PC-3 (cell line): ENCODE data around the gene ARL8A. TPM values are rescaled to one million over a fixed set of nuclear protein-coding genes. Genes with fewer than 3 reads are reported as not detected.

ENCODE experiments used
- ATAC-seq: fragments of 200-7000 bp; cut with Tn5 transposase; 2 replicates; pipeline ENCODE4 v1.9.1; 2020; ENCODE audit warnings: mild to moderate bottlenecking, moderate library complexity
- BruUV-seq: library from RNA; stranded (reverse); fragments of 400-500 nt; replicated peaks from 2 replicates; lab custom pipeline; 2021; lab: Mats Ljungman, UMichigan
- CTCF ChIA-PET: fragments of 300-600 bp; sonication (Branson Sonifier 250); formaldehyde crosslinking; loops from one replicate; lab custom pipeline; 2022; ENCODE audit warnings: antibody characterized with exemption; lab: Charles Lee
- POLR2A ChIA-PET: fragments of 300-600 bp; sonication (Branson Sonifier 250); formaldehyde crosslinking; loops from one replicate; lab custom pipeline; 2022; ENCODE audit warnings: antibody characterized with exemption; ENCODE audit not compliant: unreplicated experiment; lab: Charles Lee
- DNase-seq: peaks from one replicate; pipeline ENCODE4 v3.0.0-alpha.2; 2015
- H2AFZ ChIP-seq: fragments of 300-600 bp; sonication (generic); 2 replicates; pipeline ENCODE4 v1.6.0; 2016; ENCODE audit warnings: antibody characterized with exemption, low read length
- H3F3A ChIP-seq: fragments of 300-600 bp; sonication (generic); one replicate; pipeline ENCODE4 v1.6.0; 2017; ENCODE audit warnings: antibody characterized with exemption, low read length, control low read depth, mild to moderate bottlenecking; ENCODE audit not compliant: unreplicated experiment
- H3K27ac ChIP-seq: fragments of 300-600 bp; sonication (generic); 2 replicates; pipeline ENCODE4 v1.5.1; 2016; ENCODE audit warnings: mild to moderate bottlenecking, low read length
- H3K27me3 ChIP-seq: fragments of 300-600 bp; sonication (generic); 2 replicates; pipeline ENCODE4 v1.6.1; 2016; ENCODE audit warnings: low read length, mixed read lengths
- H3K36me3 ChIP-seq: fragments of 300-600 bp; sonication (generic); 2 replicates; pipeline ENCODE4 v1.6.1; 2016; ENCODE audit warnings: low read depth, mixed run types, low read length, mixed read lengths
- H3K4me1 ChIP-seq: fragments of 300-600 bp; sonication (generic); 2 replicates; pipeline ENCODE4 v1.5.1; 2016; ENCODE audit warnings: low read length; ENCODE audit not compliant: insufficient read depth
- H3K4me2 ChIP-seq: fragments of 300-600 bp; sonication (generic); 2 replicates; pipeline ENCODE4 v1.6.0; 2016; ENCODE audit warnings: low read length
- H3K4me3 ChIP-seq: fragments of 300-600 bp; sonication (generic); 2 replicates; pipeline ENCODE4 v1.5.1; 2016; ENCODE audit warnings: mild to moderate bottlenecking, low read length, mixed read lengths
- H3K79me2 ChIP-seq: fragments of 300-600 bp; sonication (generic); 2 replicates; pipeline ENCODE4 v1.6.1; 2017; ENCODE audit warnings: low read length, mixed read lengths
- H3K9ac ChIP-seq: fragments of 300-600 bp; sonication (generic); 2 replicates; pipeline ENCODE4 v1.6.0; 2016; ENCODE audit warnings: mild to moderate bottlenecking, low read length
- H3K9me2 ChIP-seq: fragments of 300-600 bp; sonication (generic); replicated peaks from 2 replicates; pipeline ENCODE4 v1.6.1; 2016; ENCODE audit warnings: mixed run types, low read length, mixed read lengths
- H3K9me3 ChIP-seq: fragments of 300-600 bp; sonication (generic); 2 replicates; pipeline ENCODE4 v1.6.1; 2016; ENCODE audit warnings: low read length, mixed read lengths
- H4K20me1 ChIP-seq: fragments of 300-600 bp; sonication (generic); 2 replicates; pipeline ENCODE4 v1.6.1; 2016; ENCODE audit warnings: low read length, mixed read lengths
- EZH2 ChIP-seq: fragments of 300-600 bp; sonication (generic); IDR thresholded peaks from one replicate; pipeline ENCODE4 v1.6.1; 2017; ENCODE audit warnings: antibody characterized with exemption, mild to moderate bottlenecking, low read length; ENCODE audit not compliant: unreplicated experiment
- EZH2phosphoT487 ChIP-seq: fragments of 300-600 bp; sonication (generic); IDR thresholded peaks from 2 replicates; pipeline ENCODE4 v1.6.1; 2018; ENCODE audit warnings: mild to moderate bottlenecking, antibody characterized with exemption, low read length, borderline replicate concordance
- intact Hi-C: fragments of 100-400 bp; cut with micrococcal nuclease; formaldehyde crosslinking; loops from 2 replicates; pipeline ENCODE4 v1.9.0; 2023
- total RNA-seq: library from RNA; depleted of rRNA; stranded (reverse); fragments of >200 nt; gene quantifications from 2 replicates; pipeline ENCODE4 v1.2.3, GENCODE V29; 2014
- TF ChIP-seq, protein P1 (sequence below): fragments of 300-600 bp; sonication (generic); conservative IDR thresholded peaks from 2 replicates; pipeline ENCODE4 v1.5.1; 2017; ENCODE audit warnings: antibody characterized with exemption, low read depth, mild to moderate bottlenecking, low read length

The ARL8A gene
- total RNA-seq, 1 experiment from 2014 or later = 20.4 TPM

DNA sequence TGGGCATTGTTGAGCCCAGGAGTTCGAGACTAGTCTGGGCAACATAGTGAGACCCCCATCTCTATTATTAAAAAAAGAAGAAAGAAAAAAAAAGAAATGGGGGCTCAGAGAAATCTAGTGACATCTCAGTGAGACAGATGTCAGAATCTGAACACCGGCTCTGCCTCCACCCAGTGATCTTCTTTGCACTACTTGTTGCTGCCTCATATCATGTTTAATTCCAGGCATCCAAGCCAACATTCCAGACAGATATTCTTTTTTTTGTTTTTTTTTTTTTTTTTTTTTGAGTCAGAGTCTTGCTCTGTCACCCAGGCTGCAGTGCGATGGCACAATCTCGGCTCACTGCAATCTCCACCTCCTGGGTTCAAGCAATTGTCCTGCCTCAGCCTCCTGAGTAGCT lies 5.0 kb upstream of the ARL8A start:
- BruUV-seq = no TSS peak
- ChIA-PET POLR2A (no interaction called here), CTCF (no interaction called here)
- Histone ChIP-seq H3K4me3 (no peak overlapping the region), H3K9me3 (no peaks in the 10 kb centered on the region), H3K9me2 (no peaks in the 10 kb centered on the region), H3K4me1 (peaks cover 6% of the 10 kb centered on the region; the same call in 1 of the 2 replicates), H3K27me3 (no peaks in the 10 kb centered on the region), H3K27ac (no peak overlapping the region), H3K79me2 (no peaks in the 10 kb centered on the region), H3F3A (no peaks in the 10 kb centered on the region), H3K9ac (no peak overlapping the region), H4K20me1 (no peaks in the 10 kb centered on the region), H3K36me3 (no peaks in the 10 kb centered on the region), H3K4me2 (no peak overlapping the region), H2AFZ (no peak overlapping the region)
- intact Hi-C loops = no loop called here
- no peak for TF ChIP-seq EZH2phosphoT487
- TF ChIP-seq, protein P1, sequence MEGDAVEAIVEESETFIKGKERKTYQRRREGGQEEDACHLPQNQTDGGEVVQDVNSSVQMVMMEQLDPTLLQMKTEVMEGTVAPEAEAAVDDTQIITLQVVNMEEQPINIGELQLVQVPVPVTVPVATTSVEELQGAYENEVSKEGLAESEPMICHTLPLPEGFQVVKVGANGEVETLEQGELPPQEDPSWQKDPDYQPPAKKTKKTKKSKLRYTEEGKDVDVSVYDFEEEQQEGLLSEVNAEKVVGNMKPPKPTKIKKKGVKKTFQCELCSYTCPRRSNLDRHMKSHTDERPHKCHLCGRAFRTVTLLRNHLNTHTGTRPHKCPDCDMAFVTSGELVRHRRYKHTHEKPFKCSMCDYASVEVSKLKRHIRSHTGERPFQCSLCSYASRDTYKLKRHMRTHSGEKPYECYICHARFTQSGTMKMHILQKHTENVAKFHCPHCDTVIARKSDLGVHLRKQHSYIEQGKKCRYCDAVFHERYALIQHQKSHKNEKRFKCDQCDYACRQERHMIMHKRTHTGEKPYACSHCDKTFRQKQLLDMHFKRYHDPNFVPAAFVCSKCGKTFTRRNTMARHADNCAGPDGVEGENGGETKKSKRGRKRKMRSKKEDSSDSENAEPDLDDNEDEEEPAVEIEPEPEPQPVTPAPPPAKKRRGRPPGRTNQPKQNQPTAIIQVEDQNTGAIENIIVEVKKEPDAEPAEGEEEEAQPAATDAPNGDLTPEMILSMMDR = no peak
- TF ChIP-seq EZH2 = no peak
- ATAC-seq (no peak), DNase-seq (no peak)

DNA sequence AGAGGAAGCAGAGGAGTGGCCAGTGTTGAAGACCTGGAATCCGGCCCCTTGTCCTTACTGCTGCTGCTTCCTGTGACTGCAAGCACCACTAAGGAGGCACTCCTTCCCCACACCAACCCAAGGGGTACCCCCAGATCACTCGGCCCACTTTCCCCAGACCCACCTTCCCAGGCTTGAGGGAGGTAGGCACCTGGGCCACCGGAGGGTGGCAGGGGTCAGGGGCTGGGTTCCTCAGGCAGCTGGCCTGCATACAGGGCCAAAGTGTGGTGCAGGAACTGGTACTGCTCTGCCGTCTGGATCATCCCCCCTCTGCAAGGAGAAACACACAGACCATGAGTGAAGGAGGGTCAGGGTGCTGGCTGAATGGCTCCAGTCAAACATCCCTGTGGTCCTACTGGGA lies 3.9 kb upstream of the ARL8A start:
- Histone ChIP-seq H3K4me1 (peaks cover 8% of the 10 kb centered on the region; the same call in 1 of the 2 replicates), H3K27ac (no peak overlapping the region), H3F3A (no peaks in the 10 kb centered on the region), H3K9me3 (no peaks in the 10 kb centered on the region), H3K27me3 (no peaks in the 10 kb centered on the region), H3K9ac (no peak overlapping the region), H3K79me2 (peaks cover 7% of the 10 kb centered on the region), H4K20me1 (no peaks in the 10 kb centered on the region), H3K4me3 (no peak overlapping the region), H3K9me2 (no peaks in the 10 kb centered on the region), H3K4me2 (no peak overlapping the region), H2AFZ (no peak overlapping the region), H3K36me3 (no peaks in the 10 kb centered on the region)
- ChIA-PET POLR2A (no interaction called here), CTCF (no interaction called here)
- intact Hi-C loops = no loop called here
- BruUV-seq = no TSS peak
- TF ChIP-seq EZH2 (no peak), EZH2phosphoT487 (no peak)
- TF ChIP-seq, protein P1 = no peak
- no peak for ATAC-seq
- no peak for DNase-seq

- no peak overlapping the region for H3K4me2 ChIP-seq
- ChIA-PET CTCF (no interaction called here), POLR2A (no interaction called here)
- no peaks in the 10 kb centered on the region for H3F3A ChIP-seq
- H3K27me3 ChIP-seq = no peaks in the 10 kb centered on the region
- intact Hi-C loops = no loop called here
- no TSS peak for BruUV-seq
- peaks cover 14% of the 10 kb centered on the region; the same call in 1 of the 2 replicates for H3K4me1 ChIP-seq
- H3K36me3 ChIP-seq = no peaks in the 10 kb centered on the region
- no peak for ATAC-seq
- H3K9ac ChIP-seq = no peak overlapping the region
- no peak overlapping the region for H3K27ac ChIP-seq
- no peaks in the 10 kb centered on the region for H3K9me3 ChIP-seq
- H4K20me1 ChIP-seq = no peaks in the 10 kb centered on the region
- no peak overlapping the region for H3K4me3 ChIP-seq
- TF ChIP-seq, protein P1 = no peak
- TF ChIP-seq EZH2 (no peak), EZH2phosphoT487 (no peak)
- H2AFZ ChIP-seq = no peak overlapping the region
- H3K9me2 ChIP-seq = no peaks in the 10 kb centered on the region
- DNase-seq = no peak
- H3K79me2 ChIP-seq = peaks cover 21% of the 10 kb centered on the region
These were observed 2.5 kb upstream of the ARL8A start for GRCh38 chr1:202146993-202147392.
